Measurements from ENCODE around the gene AOPEP.

The AOPEP gene

DNA sequence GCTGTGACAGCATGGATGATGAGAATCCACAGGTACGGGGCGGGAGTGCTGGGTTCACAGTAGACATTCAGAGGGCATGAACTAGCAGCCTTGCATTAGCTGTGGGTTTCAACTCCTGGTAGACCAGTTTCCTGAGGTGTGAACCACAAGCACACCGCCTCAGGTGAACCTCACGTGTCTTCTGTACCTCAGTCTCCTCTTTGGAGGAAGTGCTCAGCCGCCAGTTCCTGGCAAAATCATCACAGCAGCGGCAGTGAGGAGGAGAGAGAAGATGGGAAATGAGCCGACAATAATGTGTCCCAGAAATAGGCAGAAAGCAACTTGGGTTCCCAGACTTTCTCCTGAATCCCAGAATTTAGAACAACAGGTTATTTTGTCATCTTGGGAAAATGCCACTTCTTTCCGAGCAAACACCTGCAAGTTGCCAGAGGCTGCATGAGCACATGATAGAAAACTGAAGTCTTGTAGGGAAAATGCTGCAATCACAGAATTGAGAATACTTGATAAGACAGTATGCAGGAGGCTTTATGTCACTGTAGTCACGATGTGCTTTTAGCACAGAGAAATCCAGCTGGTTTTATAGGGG lies 258.5 kb downstream of the AOPEP start:
- no peaks in the 10 kb centered on the region for H3K27me3 ChIP-seq (replicated peaks; ENCODE audit: insufficient read depth, low read length)
- H3K9me3 ChIP-seq (replicated peaks; ENCODE audit: insufficient read depth, low read length) = no peaks in the 10 kb centered on the region
- no peaks in the 10 kb centered on the region for H4K20me1 ChIP-seq (ENCODE audit: insufficient read depth, low read length)
- no peak overlapping the region for H3K9ac ChIP-seq (ENCODE audit: low read length)
- no peak overlapping the region for H3K27ac ChIP-seq (ENCODE audit: low read length)
- TF ChIP-seq EZH2 (optimal IDR thresholded peaks at IDR 0.05; ENCODE audit: low read depth, low read length) = no peak
- TF ChIP-seq EZH2phosphoT487 (IDR thresholded peaks at IDR 0.05; ENCODE audit: low read length) = no peak
- TF ChIP-seq, protein P1, sequence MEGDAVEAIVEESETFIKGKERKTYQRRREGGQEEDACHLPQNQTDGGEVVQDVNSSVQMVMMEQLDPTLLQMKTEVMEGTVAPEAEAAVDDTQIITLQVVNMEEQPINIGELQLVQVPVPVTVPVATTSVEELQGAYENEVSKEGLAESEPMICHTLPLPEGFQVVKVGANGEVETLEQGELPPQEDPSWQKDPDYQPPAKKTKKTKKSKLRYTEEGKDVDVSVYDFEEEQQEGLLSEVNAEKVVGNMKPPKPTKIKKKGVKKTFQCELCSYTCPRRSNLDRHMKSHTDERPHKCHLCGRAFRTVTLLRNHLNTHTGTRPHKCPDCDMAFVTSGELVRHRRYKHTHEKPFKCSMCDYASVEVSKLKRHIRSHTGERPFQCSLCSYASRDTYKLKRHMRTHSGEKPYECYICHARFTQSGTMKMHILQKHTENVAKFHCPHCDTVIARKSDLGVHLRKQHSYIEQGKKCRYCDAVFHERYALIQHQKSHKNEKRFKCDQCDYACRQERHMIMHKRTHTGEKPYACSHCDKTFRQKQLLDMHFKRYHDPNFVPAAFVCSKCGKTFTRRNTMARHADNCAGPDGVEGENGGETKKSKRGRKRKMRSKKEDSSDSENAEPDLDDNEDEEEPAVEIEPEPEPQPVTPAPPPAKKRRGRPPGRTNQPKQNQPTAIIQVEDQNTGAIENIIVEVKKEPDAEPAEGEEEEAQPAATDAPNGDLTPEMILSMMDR (IDR thresholded peaks at IDR 0.05; ENCODE audit: low read length) = no peak
- H3K79me2 ChIP-seq (ENCODE audit: low read length) = no peaks in the 10 kb centered on the region
- H3K9me2 ChIP-seq (replicated peaks; ENCODE audit: insufficient read depth, low read length) = no peaks in the 10 kb centered on the region
- H3K36me3 ChIP-seq (replicated peaks; ENCODE audit: insufficient read depth, low read length) = no peaks in the 10 kb centered on the region
- no peak for DNase-seq
- no peaks in the 10 kb centered on the region for H3K4me1 ChIP-seq (ENCODE audit: low read length)
- H3F3A ChIP-seq (ENCODE audit: insufficient read depth, low read length) = no peaks in the 10 kb centered on the region
- no peak overlapping the region for H3K4me3 ChIP-seq (ENCODE audit: low read length)
- no peak overlapping the region for H3K4me2 ChIP-seq (ENCODE audit: low read depth, low read length)
- no peak overlapping the region for H2AFZ ChIP-seq (ENCODE audit: low read length)

DNA sequence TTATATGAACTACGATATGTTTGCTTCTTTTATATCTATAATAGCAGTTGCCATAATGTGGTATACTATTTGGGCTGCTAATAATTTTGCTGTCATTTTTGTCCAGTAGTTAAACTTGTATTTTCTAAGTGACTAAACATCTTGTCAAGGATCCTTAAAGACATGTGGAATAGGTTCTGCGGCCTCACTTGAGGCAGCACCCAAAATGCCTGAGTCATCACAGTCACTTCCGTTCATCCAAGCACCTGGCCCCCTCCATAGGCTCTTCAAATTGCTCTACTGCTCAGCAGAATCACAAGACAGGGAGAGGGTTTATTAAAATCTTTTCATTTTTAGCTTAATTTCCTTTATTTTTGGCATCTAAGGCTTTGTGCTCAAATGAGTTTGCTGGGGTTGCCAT lies 259.1 kb downstream of the AOPEP start:
- no peaks in the 10 kb centered on the region for H3K36me3 ChIP-seq (replicated peaks; ENCODE audit: insufficient read depth, low read length)
- DNase-seq = no peak
- H3K4me2 ChIP-seq (ENCODE audit: low read depth, low read length) = no peak overlapping the region
- TF ChIP-seq, protein P1 (IDR thresholded peaks at IDR 0.05; ENCODE audit: low read length) = no peak
- TF ChIP-seq EZH2phosphoT487 (IDR thresholded peaks at IDR 0.05; ENCODE audit: low read length) = no peak
- TF ChIP-seq EZH2 (optimal IDR thresholded peaks at IDR 0.05; ENCODE audit: low read depth, low read length) = no peak
- H3K79me2 ChIP-seq (ENCODE audit: low read length) = no peaks in the 10 kb centered on the region
- no peak overlapping the region for H3K27ac ChIP-seq (ENCODE audit: low read length)
- H3K4me3 ChIP-seq (ENCODE audit: low read length) = no peak overlapping the region
- H2AFZ ChIP-seq (ENCODE audit: low read length) = no peak overlapping the region
- H3K27me3 ChIP-seq (replicated peaks; ENCODE audit: insufficient read depth, low read length) = no peaks in the 10 kb centered on the region
- H3K9me3 ChIP-seq (replicated peaks; ENCODE audit: insufficient read depth, low read length) = no peaks in the 10 kb centered on the region
- H4K20me1 ChIP-seq (ENCODE audit: insufficient read depth, low read length) = no peaks in the 10 kb centered on the region
- no peak overlapping the region for H3K9ac ChIP-seq (ENCODE audit: low read length)
- no peaks in the 10 kb centered on the region for H3F3A ChIP-seq (ENCODE audit: insufficient read depth, low read length)
- no peaks in the 10 kb centered on the region for H3K9me2 ChIP-seq (replicated peaks; ENCODE audit: insufficient read depth, low read length)
- no peaks in the 10 kb centered on the region for H3K4me1 ChIP-seq (ENCODE audit: low read length)

DNA sequence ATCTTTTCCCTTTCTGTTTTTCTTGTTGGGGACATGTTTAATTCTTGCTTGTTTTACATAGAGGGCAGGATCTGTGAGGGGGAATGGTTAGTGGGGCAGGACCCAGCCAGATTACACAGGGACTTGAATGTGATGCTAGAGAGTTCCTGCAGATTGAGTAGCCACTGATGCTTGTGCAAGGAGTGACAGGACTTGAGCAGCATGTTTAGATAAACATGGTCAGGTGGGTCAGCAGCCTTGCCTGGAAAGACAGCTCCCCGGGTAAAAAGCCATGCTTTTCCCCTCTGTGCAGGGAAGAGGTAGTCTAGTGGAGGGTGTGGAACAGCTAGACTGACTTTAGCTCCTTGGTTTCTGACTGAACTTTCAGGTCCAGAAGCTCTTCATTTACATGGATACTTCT lies 261.2 kb downstream of the AOPEP start:
- Histone ChIP-seq H3K9me3 (replicated peaks; ENCODE audit: insufficient read depth, low read length) (no peaks in the 10 kb centered on the region), H3K27me3 (replicated peaks; ENCODE audit: insufficient read depth, low read length) (no peaks in the 10 kb centered on the region), H3K9me2 (replicated peaks; ENCODE audit: insufficient read depth, low read length) (no peaks in the 10 kb centered on the region), H3K4me1 (ENCODE audit: low read length) (no peaks in the 10 kb centered on the region), H3F3A (ENCODE audit: insufficient read depth, low read length) (no peaks in the 10 kb centered on the region), H3K27ac (ENCODE audit: low read length) (no peak overlapping the region), H3K4me3 (ENCODE audit: low read length) (no peak overlapping the region), H3K36me3 (replicated peaks; ENCODE audit: insufficient read depth, low read length) (no peaks in the 10 kb centered on the region), H3K4me2 (ENCODE audit: low read depth, low read length) (no peak overlapping the region), H4K20me1 (ENCODE audit: insufficient read depth, low read length) (no peaks in the 10 kb centered on the region), H3K9ac (ENCODE audit: low read length) (no peak overlapping the region), H3K79me2 (ENCODE audit: low read length) (no peaks in the 10 kb centered on the region), H2AFZ (ENCODE audit: low read length) (no peak overlapping the region)
- no peak for DNase-seq
- TF ChIP-seq EZH2 (optimal IDR thresholded peaks at IDR 0.05; ENCODE audit: low read depth, low read length) (no peak), EZH2phosphoT487 (IDR thresholded peaks at IDR 0.05; ENCODE audit: low read length) (no peak)
- TF ChIP-seq, protein P1 (IDR thresholded peaks at IDR 0.05; ENCODE audit: low read length) = no peak

All from MM.1S (cell line).